Suppressor macrophage (primary cell): Measurements from ENCODE around the gene HSPA12A.

Experiments
- DNase-seq, 4 experiments: peaks; one replicate each; pipeline ENCODE4 v3.0.0-alpha.2; 2020 to 2022

The HSPA12A gene

DNA sequence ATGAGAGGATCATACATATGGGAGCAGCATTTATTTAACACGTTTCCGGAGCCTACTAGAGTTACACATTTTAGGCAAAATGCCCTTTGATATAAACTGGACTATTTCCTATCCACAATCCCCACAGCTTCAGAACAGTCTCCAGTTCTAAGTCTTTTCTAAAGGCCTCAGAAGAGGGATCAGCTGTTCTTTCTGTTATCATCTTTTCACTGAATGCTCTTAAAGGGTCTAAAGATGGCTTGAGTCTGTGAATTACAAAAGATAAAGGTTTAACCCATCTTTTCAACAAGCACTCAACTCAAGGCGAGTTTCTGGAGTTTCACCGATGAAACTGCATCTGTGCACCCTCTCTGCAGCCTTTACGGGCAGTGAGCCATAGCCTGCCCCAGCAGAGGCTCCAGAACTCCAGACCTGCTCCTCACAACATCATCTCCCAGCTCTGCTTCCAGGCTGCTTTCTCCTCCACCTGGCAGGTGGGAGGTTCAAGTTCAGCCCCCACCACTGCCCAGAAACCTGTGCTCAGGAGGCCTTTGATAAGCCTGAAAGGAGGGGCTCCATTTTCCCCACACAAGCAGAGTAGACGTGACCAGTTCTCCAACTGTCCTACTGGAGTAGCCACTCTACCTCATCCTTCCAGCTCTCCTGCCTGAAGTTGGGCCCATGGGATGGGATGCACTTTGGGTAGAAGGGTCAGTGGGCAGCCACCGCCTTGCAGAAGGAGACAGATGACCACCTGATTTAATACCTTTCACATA lies 53.4 kb downstream of the HSPA12A start:
- no peak for DNase-seq

DNA sequence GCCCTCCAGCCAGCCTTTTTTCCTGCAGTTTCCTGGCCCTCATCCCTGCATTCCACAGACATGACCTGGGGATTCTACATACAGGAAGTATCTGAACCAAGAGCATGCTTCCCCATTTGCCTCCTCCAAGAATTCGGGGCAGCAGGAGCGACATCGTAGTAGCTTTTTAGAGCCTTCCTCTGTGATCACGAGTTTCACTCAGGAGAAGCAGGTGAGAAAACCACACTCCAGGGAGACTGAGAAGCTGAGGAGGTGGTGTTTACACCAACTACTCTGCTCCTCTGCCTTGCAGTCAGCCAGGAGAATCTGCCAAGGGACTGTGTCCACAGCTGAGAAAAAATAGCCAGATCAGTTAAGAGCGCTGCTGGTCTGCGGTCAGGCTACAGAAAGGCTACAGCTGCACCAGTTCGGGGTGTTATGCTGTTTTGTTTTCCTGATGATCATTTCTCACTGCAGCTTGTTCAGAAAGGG lies 54.1 kb downstream of the HSPA12A start:
- DNase-seq = peak in 1 of 4 experiments; percentile 5

DNA sequence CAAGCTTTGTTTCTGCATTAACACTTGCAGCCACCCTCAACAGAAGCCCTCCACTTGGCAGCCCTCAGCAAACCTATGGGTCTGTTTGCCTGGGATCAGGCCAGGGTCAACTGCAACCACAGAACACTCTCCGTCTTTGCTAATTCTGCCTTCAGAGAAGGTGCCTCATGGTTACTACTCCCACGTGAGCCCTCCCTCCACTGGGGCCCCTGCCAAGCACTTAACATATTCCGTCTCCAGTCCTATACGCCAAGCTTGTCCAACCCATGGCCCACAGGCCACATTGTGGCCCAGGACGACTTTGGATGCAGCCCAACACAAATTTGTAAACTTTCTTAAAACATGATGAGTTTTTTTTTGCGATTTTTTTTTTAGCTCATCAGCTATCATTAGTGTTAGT lies 54.7 kb downstream of the HSPA12A start:
- no peak for DNase-seq

DNA sequence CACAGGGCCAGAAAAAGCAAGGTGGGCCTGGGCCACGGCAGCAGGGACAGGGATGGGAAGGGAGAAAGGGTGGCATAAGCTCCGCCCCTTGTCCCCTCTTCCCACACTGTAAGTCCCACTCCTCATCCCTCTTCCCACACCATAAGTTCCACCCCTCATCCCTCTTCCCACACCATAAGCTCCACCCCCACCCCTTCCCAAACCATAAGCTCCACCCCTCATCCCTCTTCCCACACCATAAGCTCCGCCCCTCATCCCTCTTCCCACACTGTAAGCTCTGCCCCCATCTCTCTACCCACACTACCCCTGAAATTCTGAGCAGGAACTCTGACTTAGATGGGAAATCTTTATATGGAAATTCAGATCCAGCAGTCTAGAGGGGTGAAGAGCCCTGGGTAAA lies 55.7 kb downstream of the HSPA12A start:
- DNase-seq = no peak

DNA sequence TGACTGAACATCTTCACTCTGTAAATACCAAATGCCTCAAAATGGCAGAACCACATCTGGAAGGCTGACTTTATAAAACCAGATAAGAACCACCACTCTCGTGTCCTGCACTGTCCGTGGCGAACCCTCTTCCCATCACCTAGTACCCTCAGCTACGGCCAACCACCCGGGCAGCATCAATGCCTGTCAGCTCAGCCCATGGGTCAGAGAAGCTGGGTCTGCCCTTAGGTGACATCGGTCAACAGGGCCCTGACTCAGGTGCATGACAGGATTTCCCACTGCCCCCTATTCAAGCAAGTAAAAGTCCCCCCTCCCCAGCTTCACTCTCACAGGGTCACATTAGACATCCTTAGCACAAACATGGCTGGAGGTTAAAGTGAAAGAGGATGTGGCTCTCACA lies 56.6 kb downstream of the HSPA12A start:
- DNase-seq = no peak

DNA sequence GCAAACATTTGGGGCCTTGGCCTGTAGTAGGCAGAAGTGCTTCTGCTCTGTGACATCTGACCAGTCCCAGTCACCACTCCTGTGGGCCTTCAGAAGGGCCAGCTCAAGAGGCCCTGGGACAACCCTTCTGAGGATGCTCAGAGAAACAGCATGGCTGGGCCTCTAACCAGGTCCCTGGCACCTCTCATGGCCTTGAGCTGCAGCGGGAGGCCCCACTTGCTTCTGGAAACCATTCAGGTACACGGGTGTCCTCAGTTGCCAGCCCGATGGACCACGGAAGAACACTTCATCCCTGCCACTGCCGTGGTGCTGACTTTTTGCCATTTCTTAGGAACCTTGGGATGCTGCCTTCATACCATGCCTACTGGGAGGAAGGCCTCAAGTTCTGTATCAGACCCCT lies 57.6 kb downstream of the HSPA12A start:
- DNase-seq = no peak

DNA sequence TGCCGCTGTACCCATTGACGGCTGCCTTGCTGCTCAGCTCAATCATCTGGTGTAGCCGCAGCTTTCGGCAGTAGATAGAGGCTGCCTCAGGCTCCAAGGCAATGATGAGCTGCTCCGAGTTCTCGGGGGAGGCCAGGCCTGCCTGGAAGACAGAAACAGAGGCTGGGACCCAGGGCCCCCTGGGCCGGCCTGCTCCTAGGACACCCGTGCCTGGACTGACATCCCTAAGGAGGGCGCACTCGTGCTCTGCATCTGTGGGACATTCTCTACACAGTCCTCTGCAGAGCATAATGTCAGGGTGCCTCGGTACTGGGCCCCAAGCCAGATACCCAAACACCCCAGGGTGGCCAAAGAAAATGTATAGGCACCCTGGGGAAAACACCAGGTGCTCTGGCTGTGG lies 58.5 kb downstream of the HSPA12A start:
- no peak for DNase-seq

DNA sequence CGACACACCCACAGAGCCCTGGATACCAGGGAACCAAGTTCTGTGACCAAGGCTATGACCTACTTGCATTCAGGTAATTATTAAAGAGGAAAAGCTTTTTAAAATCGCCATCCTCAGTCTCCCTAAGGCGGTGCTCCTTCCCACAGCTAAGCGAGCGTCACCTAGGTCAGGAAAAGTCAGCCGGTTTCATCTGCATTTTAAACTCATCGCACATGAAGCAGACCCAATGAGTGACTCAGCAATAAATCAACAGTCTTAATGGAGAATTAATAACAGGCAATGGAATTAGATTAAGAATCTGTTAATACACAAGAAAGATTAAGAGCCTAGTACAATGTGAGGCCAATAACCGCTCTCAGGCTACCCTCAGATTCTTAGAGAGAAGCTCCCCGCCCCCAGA lies 59.2 kb downstream of the HSPA12A start:
- DNase-seq = no peak

DNA sequence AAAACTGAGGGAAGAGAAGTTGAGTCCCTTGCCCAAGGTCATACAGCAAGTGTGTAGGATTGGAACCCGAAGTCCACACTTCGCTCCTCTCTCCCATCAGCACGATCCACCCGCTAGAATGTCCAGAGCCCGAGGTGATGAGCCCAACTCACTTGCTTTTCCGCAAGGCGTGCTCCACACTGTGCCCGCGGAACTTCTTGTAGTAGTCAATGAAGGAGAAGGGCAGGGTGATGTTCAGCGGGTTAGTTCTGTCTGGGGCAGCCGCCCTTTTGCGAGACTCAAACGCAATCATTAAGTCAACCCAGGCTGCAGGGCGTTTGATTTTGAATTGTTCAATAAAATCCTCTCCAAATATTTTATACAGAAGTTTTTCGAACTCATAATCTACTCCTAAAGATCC lies 63.0 kb downstream of the HSPA12A start:
- no peak for DNase-seq

DNA sequence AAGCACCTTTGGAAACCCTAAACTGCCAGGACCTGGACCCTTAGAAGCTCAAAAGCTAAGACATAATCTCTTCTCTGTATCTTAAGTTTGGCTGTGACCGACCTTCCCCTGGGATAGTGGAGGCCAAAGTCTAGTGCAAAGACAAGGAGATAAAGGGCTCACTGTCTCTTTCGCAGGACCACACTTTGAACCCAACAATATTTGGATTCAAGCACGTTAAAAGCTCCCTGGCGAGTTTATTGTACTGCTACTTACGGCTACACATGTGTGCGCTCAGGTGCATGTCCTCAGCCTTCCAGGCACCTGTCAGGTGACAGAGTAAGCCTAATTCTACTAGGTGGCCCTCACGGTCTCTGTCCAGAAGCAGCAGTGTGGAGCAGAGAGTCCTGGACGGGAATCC lies 65.7 kb downstream of the HSPA12A start:
- no peak for DNase-seq

DNA sequence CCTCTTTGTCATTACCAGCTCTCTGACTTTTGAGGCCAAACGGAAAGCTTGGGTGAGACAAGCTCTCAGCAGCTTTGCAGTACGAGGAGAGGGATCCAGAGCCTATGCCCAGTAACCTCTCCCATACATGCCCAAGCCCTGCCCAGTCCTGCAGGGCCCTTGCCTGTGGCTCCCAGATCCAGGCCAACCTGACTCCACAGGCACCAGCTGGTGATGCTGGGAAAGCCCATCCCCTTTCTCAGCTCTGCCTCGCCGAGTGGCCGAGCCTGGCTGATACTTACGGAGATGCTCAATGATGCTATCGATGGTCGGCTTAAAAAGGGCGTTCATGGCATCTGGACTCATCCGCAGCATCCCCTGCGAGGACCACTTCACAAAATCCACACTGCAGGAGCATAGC lies 66.2 kb downstream of the HSPA12A start:
- no peak for DNase-seq

DNA sequence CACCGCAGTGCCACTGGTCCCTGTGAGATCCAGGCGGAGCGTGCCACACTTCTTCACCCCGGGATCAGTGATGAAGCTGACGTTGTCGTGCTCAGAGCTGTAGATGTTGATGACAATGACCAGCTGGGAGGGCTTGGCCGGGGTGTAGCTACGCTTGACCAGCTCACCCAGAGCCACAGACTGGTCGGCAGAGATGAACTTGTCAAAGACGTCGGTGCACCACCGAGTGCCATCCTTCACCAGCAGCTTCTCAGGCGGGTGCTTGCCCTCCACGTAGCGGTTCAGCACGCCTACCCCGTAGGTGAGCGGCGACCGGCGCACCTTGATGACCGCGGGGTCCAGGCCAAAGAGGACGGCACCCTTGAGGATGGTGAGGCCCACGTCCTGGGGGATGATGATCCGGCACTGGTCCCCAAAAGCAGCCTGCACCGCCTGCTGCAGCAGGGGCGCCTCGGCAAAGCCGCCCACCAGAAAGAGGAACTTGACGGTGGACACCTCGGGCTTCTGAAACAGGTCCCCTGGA lies 67.4 kb downstream of the HSPA12A start:
- DNase-seq = no peak

DNA sequence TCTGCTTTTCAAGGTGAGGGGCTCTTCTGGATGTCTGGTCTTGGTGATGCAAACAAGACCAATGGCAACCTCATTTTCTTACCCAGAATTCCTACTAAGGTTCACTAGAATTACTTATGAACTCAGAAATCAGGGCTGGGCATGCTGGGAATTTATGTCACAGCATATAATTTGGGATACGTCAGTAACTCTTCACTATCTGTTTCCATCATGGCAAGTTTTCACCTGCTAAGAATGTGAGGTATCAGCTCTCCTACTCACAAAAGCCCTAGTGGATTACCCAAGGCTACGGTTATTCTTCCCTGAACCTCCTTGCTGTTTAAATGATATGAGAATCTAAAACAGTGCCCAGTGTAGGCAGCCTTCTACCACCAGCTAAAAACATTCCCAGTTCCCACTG lies 68.5 kb downstream of the HSPA12A start:
- no peak for DNase-seq

DNA sequence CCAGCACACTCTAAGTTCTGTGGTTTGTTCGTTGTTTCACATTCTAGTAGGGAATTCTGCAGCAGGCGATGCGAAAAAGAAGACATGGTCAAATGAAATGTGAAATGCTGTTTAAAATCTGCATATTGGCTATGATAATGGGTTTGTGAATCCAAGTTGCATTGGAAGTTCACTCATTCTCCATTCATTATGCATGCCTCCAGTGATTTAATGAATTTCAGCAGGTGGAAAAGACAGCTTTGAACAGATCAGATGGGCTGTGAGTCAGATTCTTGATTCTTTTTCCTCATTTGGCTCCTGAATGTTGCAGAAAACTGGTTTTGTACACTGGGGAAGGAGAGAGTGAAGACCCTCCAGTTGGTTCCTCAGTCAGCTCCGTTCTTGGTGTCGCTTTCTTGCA lies 69.5 kb downstream of the HSPA12A start:
- DNase-seq = no peak

DNA sequence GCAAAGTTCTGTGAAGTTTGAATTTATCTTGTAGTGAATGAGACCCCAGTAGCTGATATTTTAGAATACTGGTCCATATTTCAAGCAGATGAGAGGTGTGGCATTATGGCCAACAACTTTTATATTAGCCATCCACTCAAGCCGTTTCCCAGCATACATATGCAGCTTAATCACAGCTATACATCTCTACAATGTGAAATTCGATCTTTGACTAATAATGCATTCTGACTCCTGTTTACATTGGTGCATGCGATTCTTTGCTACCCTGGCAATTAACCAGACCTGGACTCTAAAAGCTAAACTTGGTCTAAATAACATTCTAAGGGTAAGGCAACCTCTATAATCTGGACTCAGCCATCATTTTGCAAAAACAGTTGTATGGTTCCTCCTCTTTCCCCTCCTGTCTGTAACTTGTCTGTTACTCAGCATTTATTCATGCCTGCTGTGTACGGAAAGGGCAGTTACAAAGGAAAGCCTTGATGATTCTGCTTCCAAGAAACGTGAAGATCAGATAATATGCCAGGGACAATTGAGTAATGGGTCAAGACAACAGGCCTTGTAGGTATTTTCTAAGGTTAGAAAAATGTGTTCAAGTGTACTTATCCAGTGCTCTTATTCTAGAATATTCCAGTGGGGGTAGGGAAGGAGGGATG lies 71.0 kb downstream of the HSPA12A start:
- DNase-seq = no peak

DNA sequence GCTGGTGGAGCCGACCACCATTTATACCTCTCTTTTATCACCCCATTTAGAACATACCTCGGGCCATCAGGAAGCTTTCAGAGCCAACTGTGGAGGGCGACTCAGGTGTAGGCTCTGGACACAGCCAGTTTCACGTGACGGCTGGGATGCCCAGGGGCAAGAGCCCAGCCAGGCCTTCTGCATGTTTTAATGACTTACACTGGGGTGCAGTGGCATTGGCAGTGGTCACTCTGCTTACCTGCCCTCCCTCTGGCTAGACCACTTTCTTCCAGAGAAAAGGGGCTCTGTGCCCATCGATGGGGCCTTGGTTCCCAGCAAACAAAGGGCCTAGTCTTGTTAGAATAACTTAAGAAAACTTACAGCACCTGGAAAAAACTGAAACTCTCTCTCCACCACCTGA lies 71.7 kb downstream of the HSPA12A start:
- DNase-seq = no peak

DNA sequence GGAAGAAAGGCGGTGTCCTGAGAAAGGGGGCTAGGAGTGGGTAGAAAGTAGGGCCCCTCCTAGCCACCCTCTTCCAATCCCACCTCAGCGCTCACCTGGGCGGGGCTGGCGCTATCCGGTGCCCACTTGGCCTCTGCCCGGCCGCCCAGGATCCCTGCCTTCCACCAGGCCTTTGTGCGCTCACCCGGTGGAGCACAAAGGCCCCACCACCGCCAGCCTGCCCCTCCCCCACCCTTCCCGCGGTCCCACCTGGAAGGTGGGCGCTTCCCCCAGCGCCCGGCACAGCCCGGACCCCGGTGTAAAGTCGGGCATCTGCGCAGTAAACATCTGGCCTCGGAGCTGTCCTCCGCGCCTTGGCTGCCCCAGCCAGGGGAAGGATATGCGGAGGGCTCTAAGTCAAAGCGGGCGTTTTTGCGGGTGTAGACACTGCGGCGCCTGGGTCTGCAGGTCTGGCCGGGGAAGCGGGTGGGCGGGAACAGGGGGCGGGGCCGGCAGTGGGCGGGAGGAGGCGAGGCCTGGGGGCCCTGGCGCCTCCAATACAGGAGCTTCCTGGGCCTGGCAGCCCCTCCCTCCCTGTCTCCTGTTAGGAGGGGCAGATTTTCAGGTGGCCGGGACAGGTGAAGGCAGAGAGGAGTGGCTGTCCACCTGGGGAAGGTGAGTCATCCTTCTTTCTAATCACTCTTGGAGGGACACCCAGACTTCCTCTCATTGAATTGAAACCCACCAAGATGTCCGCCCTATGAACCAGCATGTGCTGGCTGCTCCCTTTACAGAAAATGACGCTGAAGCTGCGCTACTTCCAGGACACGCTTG lies 72.3 kb downstream of the HSPA12A start:
- DNase-seq = no peak

DNA sequence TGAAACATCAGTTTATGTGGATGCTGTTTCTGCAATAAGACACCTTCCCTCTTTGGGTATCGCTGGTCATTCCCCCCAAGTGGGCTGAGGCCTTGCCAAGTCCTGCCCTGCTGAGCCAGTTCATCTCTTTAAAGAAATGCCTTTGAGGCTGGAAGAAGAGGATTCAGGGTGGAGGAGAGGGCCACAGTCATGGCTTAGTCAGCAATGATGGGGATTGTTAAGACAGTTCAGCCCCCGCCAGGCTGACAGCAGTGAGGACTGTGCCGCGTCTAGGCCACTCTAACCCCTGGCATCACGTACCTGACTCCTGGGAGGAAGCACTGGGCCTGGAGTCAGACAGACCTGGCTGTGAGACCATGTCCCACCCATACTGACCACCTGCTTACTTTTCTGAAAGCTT lies 73.3 kb downstream of the HSPA12A start:
- DNase-seq = no peak

DNA sequence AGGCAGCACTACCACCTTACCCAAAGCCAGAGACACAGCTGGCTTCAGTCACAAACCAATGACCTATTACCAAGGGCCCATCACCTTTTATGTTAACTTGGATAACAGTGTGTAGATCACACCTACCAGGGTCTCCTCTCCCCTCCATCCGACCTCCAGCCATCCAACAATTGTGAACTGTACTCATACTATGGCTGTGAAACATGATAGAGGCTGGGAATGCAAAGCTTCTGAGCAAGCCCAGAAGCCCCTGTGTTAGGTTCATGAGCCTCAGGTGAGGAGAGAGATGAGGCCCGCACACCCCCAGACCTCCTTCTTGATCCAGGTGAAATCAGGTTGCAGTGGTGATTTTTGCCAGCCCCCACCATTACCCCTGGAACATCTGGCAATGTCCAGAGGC lies 73.9 kb downstream of the HSPA12A start:
- no peak for DNase-seq

DNA sequence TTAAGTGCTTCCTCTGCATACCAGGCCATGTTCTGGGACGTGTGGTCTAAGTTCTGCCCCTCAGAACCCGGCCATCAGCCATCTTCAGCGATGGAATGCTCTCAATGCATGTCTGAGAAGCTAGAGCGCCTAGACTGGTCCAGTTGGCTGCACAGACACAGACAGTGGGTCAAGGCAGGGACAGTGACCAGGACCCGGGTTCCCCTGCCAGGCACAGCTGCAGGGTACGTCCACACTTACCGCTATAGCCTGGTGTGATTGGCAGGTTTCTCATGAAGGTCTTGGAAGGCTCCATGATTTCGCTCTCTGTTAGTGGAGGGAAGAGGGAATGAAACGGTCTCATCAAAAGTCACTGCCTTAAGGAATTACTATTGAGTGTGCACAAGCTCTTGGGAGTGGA lies 74.3 kb downstream of the HSPA12A start:
- DNase-seq = no peak

DNA sequence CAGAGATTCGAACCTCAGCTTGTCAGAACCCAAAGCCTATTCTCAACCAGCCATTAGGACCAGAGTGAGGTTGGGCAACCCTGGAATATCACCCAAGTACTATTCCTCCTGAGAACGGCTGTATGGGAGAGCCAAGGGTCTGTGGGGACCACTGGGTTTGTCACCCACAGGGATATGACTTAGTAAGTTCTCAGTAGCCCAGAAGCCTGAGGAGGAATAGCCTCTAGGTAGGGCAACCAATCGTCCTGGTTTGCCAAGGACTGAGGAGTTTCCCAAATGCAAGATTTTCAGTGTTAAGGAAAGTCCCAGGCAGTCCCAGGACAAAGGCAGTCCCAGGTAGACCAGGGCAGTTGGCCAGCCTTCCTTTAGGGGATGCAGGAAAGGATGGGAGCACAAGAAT lies 74.9 kb downstream of the HSPA12A start:
- DNase-seq = no peak

DNA sequence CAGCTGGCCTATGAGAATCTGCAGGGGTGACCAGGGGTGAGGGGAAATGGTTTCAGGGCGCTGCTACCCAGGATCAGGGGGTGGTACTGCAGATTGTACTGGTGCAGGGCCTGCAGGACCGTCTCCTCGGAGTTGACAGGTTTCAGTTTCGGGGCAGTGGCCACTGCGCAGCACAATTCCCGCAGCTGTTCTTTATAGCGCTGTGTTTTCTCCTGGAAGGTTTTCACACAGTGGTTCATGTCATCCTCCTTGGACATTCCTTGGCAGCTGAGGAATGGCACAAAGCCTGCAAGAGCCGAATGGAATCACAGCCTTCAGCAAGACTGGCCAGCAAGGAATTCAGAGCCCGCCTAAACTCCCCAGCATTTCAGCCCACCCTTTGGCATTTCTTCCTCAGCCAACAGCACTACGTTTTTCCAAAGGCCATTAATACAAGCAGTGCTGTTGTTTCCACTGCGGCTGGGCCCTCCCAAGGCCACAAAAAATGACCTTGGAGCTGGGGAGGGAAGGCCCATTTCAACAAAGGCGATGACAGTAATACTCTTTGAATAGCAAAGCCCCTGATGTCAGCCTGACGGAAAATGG lies 76.7 kb downstream of the HSPA12A start:
- no peak for DNase-seq

DNA sequence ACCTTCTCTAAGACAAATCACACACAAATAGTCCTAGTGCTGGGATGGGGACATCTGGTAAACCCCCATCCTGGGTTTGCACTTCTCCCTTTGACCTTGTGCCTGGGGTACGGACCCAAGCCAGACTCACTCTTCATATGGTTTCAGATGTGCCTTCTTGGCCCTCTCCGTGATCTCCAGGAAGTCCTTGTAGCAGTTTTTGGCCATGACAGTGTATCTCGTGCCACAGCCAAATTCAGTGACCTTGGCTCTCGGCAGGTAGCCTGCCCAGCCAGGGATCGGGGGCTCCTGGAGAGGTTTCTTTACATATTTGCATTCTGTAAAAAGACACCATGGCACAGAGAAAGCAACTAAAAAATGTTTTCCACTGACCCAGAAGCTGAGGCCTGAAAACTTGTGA lies 77.7 kb downstream of the HSPA12A start:
- no peak for DNase-seq
